Heart left ventricle (tissue), 16 donors: Measurements from ENCODE around the gene HS3ST3A1. TPM values are rescaled to one million over a fixed set of nuclear protein-coding genes. Genes with fewer than 3 reads are reported as not detected.

Source experiments
- ATAC-seq, 4 donors: fragments of 200-7000 bp; cut with Tn5 transposase; one replicate each; pipeline ENCODE4 v1.9.1; 2020 to 2022; ENCODE audit warnings: moderate library complexity in 4 of 4, mild to moderate bottlenecking in 3 of 4, moderate number of reproducible peaks in 1 of 4
- DNase-seq, 5 donors: peaks; one replicate each; pipeline ENCODE4 v3.0.0-alpha.2; 2020
- H3K27ac ChIP-seq, 12 donors: fragments of 200-600 bp; sonication (generic) in 4 of 12; one replicate each; pipeline versions ENCODE4 v1.5.0 to v1.8.0; 2016 to 2022; ENCODE audit warnings: mild to moderate bottlenecking in 2 of 12
- H3K27me3 ChIP-seq, 9 donors: fragments of 200-600 bp; sonication (generic) in 2 of 9; one replicate each; pipeline versions ENCODE4 v1.5.1 to v1.8.0; 2016 to 2022; ENCODE audit warnings: mild to moderate bottlenecking in 3 of 9
- H3K36me3 ChIP-seq, 9 donors: fragments of 200-600 bp; sonication (generic) in 2 of 9; one replicate each; pipeline versions ENCODE4 v1.5.0 to v1.8.0; 2018 to 2022; ENCODE audit warnings: mild to moderate bottlenecking in 2 of 9
- H3K4me1 ChIP-seq, 12 donors: fragments of 200-600 bp; sonication (generic) in 4 of 12; one replicate each; pipeline versions ENCODE4 v1.5.0 to v1.8.0; 2016 to 2022; ENCODE audit warnings: mild to moderate bottlenecking in 3 of 12
- H3K4me3 ChIP-seq, 12 donors: fragments of 200-600 bp; sonication (generic) in 4 of 12; one replicate each; pipeline versions ENCODE4 v1.5.0 to v1.8.0; 2017 to 2022; ENCODE audit warnings: mild to moderate bottlenecking in 9 of 12, moderate library complexity in 4 of 12
- H3K9me3 ChIP-seq, 12 donors: fragments of 200-600 bp; sonication (generic) in 4 of 12; one replicate each; pipeline versions ENCODE4 v1.5.0 to v1.8.0; 2016 to 2022; ENCODE audit warnings: mild to moderate bottlenecking in 1 of 12
- POLR2A ChIP-seq, 2 donors: fragments of 450-650 bp; IDR thresholded peaks; one replicate each; pipeline ENCODE4 v1.6.1; 2017; ENCODE audit warnings: antibody characterized with exemption in 2 of 2, mild to moderate bottlenecking in 2 of 2, moderate library complexity in 2 of 2
- WGBS, 4 donors: extraction: QIAGEN DNeasy Blood & Tissue Kit in 2 of 4; methylation state at CpG; one replicate each; pipeline versions ENCODE4 v1.1.5 to v1.1.7; 2013 to 2018; 5-methylcytosine and 5-hydroxymethylcytosine counted together
- intact Hi-C, 10 donors: fragments of 100-400 bp; cut with DNase I; formaldehyde crosslinking; loops; one replicate each; pipeline versions ENCODE4 v1.11.1 to v1.14.2; 2022
- polyA plus RNA-seq, 2 donors: library from polyadenylated mRNA; stranded (reverse); fragments of 200-250 nt; gene quantifications; one replicate each; pipeline ENCODE4 v1.2.3, GENCODE V29; 2013
- total RNA-seq, 9 donors: library from RNA; depleted of rRNA in 2 of 9; stranded (reverse); fragments of >200 nt in 2 of 9; fragmentation: NEBNext Ultra II Directional in 3 of 9; extraction: Animal tissue kit (Norgen Biotek cat#: 25700) in 3 of 9; gene quantifications; one replicate each; pipeline versions ENCODE4 v1.1.0 to v1.2.4, GENCODE V29; 2016 to 2023
- TF ChIP-seq, protein P1 (sequence below), 12 donors: fragments of 200-600 bp; sonication (generic) in 4 of 12; IDR thresholded peaks; one replicate each; pipeline versions ENCODE4 v1.5.0 to v1.8.0; 2018 to 2022; ENCODE audit warnings: antibody characterized with exemption in 12 of 12, mild to moderate bottlenecking in 5 of 12
- donor health status: ischemic (EF 13 %, LVEDD 7.1; RV severe dilation, severe dysfunction).
- donor health status: healthy with polysubstance abuse.
- donor health status: DM: no; HTN: yes; CAD: no.
- donor health status: DM: no; HTN: no; CAD: no.
- donor health status: ischemic (EF 25% LVEDD 6.9; RV normal size, moderate dysfunction).
- donor health status: ischemic (EF 25% LVEDD 5.7; RV mildly dilated, moderate dysfunction).
- donor health status: healthy.
- donor health status: DM: yes; HTN: yes; CAD: no.
- donor health status: ischemic (EF 35%, LVEDD 5.7; RV mildly dilated, moderate dysfunction).
- donor health status: nonischemic (EF 11% LVEDD 7.7; RV severe dilation, severe dysfunction).
- donor health status: DM: yes; HTN: yes; CAD: no.
- donor health status: PGD.
- donor health status: ischemic (EF 29% LVEDD 5.4; RV normal size, mild dysfunction).
- donor health status: nonischemic (EF 23%, LVEDD 6.1; RV moderate dilation, normal function).

The HS3ST3A1 gene
- total and polyA plus RNA-seq, 11 donors: 0.08 to 5.7 (median 1.8) TPM

DNA sequence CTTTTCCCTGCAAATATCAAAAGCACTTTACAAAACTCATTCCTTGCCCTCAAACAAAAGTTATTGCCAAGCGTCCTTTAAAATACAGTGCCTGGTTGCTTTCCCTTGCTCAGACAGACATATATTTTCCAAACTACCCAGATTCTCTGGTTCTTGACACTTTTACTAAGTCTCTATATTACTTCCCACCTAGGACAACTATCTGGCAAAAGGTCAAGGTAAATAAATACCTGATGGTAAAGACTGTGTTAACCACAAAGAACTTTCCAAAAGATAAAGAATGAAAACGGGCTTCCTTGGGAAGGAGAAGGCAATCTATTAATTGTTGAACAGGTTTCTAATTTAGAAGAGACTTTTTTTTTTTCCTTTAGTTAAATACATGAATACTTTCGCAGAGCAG lies 1.9 kb downstream of the HS3ST3A1 start:
- Histone ChIP-seq H3K36me3 (no peaks in the 10 kb centered on the region), H3K4me3 (peak overlapping the region in 6 of 12 donors; percentile 48 to 62 (median 56)), H3K27me3 (peaks cover 11 to 69% (median 20%) of the 10 kb centered on the region in 9 donors), H3K9me3 (no peaks in the 10 kb centered on the region), H3K4me1 (peaks cover 0 to 20% (median 0%) of the 10 kb centered on the region in 12 donors), H3K27ac (peak overlapping the region in 1 of 12 donors; percentile 35)
- 72 to 74% (median 74%) methylated on average over 3 of the region's 3 CpGs for WGBS, 4 donors
- ATAC-seq (no peak), DNase-seq (no peak)
- TF ChIP-seq, protein P1, sequence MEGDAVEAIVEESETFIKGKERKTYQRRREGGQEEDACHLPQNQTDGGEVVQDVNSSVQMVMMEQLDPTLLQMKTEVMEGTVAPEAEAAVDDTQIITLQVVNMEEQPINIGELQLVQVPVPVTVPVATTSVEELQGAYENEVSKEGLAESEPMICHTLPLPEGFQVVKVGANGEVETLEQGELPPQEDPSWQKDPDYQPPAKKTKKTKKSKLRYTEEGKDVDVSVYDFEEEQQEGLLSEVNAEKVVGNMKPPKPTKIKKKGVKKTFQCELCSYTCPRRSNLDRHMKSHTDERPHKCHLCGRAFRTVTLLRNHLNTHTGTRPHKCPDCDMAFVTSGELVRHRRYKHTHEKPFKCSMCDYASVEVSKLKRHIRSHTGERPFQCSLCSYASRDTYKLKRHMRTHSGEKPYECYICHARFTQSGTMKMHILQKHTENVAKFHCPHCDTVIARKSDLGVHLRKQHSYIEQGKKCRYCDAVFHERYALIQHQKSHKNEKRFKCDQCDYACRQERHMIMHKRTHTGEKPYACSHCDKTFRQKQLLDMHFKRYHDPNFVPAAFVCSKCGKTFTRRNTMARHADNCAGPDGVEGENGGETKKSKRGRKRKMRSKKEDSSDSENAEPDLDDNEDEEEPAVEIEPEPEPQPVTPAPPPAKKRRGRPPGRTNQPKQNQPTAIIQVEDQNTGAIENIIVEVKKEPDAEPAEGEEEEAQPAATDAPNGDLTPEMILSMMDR (IDR thresholded peaks at IDR 0.05): no peak
- no peak for TF ChIP-seq POLR2A (IDR thresholded peaks at IDR 0.05)
- intact Hi-C loops: loop anchor here in 9 of 10 donors (5.0 to 10.0 kb wide), 10 partner anchors 263 to 1575 kb away; partner anchors contain the start of gene HS3ST3B1 (in 3 of the 9)

GRCh38 chr17:13599168-13599577 lies 2.6 kb downstream of the HS3ST3A1 start:
- no peak overlapping the region for H3K27ac ChIP-seq
- intact Hi-C loops: loop anchor here in 9 of 10 donors (5.0 to 10.0 kb wide), 10 partner anchors 262 to 1576 kb away; partner anchors contain the start of gene HS3ST3B1 (in 3 of the 9)
- ATAC-seq: no peak
- H3K36me3 ChIP-seq: no peaks in the 10 kb centered on the region
- TF ChIP-seq POLR2A (IDR thresholded peaks at IDR 0.05): no peak
- TF ChIP-seq, protein P1 (IDR thresholded peaks at IDR 0.05): no peak
- DNase-seq: no peak
- H3K4me3 ChIP-seq: no peak overlapping the region
- H3K27me3 ChIP-seq: peaks cover 11 to 68% (median 20%) of the 10 kb centered on the region in 9 donors
- 75 to 88% (median 81%) methylated on average over 1 of the region's 1 CpG for WGBS, 4 donors
- no peaks in the 10 kb centered on the region for H3K9me3 ChIP-seq
- H3K4me1 ChIP-seq: peaks cover 0 to 20% (median 0%) of the 10 kb centered on the region in 12 donors

DNA sequence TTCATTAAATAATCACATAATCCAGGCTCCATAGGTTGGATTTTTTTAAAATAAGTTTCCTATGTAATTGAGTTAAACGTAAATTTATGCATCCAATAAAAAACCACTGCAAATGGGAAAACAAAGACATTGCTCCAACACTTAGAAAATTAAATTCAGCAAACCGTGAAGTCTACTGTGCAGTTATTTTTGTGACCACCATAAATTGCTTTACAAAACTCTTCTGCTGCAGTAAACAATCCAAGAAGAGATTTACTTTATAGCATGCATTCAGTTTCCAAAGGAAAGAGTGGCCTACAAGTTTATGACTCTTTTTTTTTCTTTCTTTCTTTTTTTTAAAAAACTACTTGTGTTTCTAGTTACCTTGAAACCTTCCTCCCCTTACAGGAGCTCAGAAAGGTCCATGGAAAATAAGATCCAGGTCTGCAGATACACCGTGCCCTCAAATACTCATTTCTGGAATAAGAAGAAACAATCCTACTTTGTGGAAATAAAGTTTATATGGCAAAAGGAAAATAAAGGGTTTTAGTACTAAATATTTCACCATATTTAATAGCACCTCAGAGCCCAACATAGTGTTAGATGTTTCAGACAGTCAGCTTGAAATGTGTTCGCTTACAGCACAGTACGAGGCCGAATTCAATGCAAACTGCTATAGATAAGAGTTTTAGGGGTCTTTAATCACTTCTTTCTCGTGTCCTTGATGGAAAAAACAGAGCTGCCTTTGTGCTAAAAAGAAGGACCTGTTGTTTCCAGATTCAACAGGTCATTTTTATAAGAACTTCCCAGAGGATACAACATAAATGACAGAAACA lies 3.2 kb downstream of the HS3ST3A1 start:
- no peak overlapping the region for H3K4me3 ChIP-seq
- DNase-seq (no peak), ATAC-seq (no peak)
- H3K27me3 ChIP-seq: peaks cover 11 to 62% (median 20%) of the 10 kb centered on the region in 9 donors
- intact Hi-C loops: loop anchor here in 9 of 10 donors (1.0 to 10.0 kb wide), 11 partner anchors 261 to 1576 kb away; partner anchors contain the start of gene HS3ST3B1 (in 4 of the 9)
- no peak for TF ChIP-seq POLR2A (IDR thresholded peaks at IDR 0.05)
- peaks cover 0 to 20% (median 0%) of the 10 kb centered on the region in 12 donors for H3K4me1 ChIP-seq
- H3K27ac ChIP-seq: no peak overlapping the region
- 72 to 80% (median 76%) methylated on average over 7 of the region's 7 CpGs for WGBS, 4 donors
- H3K36me3 ChIP-seq: no peaks in the 10 kb centered on the region
- H3K9me3 ChIP-seq: no peaks in the 10 kb centered on the region

DNA sequence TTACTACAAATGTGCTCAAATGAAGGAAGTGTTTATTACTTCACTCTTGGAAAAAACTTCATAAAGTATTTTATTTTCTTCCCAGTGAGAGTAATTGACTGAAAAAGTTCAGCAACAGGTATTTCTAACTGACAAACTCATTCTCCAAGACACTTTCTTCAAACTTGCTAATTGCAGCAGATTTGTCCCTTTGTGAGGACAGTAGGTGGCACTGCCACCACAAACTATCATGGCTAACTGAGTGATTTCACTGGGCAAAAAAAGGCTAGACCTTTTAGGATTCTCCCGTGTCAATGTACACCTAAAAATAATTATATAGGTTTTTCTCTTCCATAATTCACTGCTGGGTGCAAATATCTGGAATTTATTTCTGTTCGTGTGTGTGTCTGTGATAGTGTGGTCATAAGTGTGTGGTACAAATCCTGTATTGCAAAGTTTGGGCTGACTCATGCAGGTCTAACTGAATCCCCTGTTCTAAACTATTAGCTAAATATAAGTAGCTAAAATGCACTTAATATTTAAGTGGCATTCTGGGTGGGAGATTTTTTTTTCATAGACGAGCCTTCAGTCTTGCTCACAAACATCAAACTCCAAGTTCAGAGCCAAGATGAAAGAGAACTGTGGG lies 3.9 kb downstream of the HS3ST3A1 start:
- Histone ChIP-seq H3K4me3 (no peak overlapping the region), H3K27me3 (peaks cover 11 to 56% (median 20%) of the 10 kb centered on the region in 9 donors), H3K4me1 (peaks cover 0 to 21% (median 2%) of the 10 kb centered on the region in 12 donors), H3K27ac (no peak overlapping the region), H3K9me3 (no peaks in the 10 kb centered on the region), H3K36me3 (no peaks in the 10 kb centered on the region)
- WGBS, 4 donors: 25 to 34% (median 28%) methylated on average over 3 of the region's 3 CpGs
- ATAC-seq: no peak
- intact Hi-C loops: loop anchor here in 9 of 10 donors (1.0 to 10.0 kb wide), 14 partner anchors 261 to 1577 kb away; partner anchors contain the start of gene HS3ST3B1 (in 5 of the 9)
- TF ChIP-seq, protein P1 (IDR thresholded peaks at IDR 0.05): peak; percentile 20 to 71 (median 54)
- no peak for TF ChIP-seq POLR2A (IDR thresholded peaks at IDR 0.05)
- peak in 3 of 5 donors; percentile 22 to 35 (median 27) for DNase-seq
